Dedifferentiated amniotic fluid mesenchymal stem cell (primary cell): ENCODE results near the gene MKNK2.
A peak's percentile ranks its signal among the peaks of the same experiment; 100 is the strongest.
"Not testable (repeated sequence)": the region's sequence is repeated elsewhere in the genome, so short reads cannot be mapped to it uniquely, and the experiment has no call there.

Experiments used
- DNase-seq: peaks from one replicate; pipeline ENCODE4 v3.0.0-alpha.2; 2016; ENCODE audit errors: extremely low spot score

MKNK2 gene

DNA sequence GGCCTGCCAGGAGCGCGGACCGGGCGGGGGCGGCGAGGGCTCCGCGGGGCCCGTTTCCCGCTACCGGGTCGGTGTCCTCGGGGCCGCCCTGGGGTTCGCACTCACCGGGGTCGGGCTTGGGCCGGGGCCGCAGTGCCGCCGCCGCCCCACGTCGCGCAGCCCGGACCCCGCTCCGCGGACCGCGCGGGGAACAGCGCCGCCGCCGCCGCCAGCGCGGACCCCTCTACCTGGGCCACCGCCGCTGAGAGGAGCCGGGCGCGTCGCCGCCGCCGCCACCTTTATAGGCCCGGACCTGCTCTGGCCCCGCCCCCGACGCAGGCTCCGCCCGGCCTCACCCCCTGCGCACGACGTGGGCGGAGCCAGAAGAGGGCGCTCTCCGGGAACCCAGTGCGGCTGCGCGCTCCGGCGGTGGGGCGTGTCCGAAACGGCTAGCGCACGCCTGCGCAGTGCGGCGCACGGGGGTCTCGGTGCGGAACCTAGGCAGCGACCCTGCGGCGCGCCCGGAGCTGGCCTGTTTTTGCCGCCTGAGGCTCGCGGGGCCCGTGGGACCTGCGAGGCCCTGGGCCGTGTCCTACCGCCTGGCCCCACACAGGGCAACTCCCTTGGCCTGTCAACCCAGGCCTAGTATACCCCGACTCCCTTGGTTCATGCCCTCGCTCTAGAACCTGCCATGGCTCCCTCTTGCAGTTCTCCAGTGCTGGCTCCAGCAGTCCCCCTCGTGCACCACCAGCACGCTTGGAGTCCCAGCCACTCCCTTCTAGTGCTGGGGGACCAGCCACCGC, at the start of gene MKNK2:
TSS of gene MKNK2 (minus strand) at position 254 of the 782 bp plus-strand sequence. CDS start 393 bp downstream, outside the sequence.
- DNase-seq, result peak; percentile 80

DNA sequence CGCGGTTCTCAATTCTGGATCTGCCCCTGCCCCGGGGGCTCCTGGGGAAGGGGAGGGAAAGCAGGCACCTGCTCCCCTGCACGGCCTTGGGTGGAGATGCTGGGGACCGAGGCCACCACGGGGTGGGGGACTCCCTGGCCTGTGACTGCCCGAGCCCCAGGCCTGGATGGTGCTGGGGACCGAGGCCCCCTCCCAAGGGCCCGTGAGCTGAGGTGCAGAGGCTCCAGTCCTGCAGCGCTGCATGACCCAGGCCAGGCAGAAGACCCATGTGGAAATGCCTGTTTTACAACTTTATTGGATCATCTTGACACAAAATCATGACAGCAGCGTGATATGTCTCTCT, 49.6 kb upstream of the MKNK2 start:
- no peak for DNase-seq

DNA sequence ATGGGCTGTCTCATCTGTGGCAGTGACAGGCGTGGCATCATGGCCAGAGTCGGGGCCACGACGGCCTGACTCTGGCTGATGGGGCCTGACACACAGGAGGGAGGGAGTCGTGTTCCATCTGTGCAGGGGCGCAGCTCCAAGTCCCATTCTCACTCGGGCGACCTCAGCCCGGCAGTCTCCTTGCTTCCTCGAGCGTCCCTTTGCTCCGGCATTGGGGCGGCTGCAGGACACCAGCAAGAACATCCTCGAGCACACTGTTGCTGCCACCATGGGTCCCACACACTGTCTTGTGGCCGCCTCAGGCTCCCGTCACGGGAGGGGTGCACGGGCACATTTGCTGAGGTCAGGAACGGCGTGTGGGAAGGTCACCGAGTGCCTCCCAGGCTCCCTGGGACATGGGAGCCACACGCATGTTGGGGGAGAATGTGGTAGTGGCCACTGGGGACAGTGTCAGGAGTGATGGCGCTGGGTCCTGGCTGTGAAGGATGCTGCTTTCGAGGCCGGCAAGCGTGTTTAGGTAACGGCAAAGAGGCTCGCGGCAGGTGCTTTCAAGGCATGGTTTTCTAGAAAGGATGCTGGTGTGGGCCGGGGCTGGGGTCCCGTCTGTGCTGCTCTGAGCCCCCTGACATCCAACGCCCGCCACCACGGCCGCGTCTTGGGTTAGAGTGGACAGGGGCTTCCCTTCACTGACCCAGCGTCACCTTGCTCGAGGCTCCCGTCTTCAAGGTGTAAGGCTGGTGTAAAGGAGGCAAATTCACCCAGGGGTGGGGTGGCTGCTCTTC, 49.1 kb upstream of the MKNK2 start:
- no peak for DNase-seq

DNA sequence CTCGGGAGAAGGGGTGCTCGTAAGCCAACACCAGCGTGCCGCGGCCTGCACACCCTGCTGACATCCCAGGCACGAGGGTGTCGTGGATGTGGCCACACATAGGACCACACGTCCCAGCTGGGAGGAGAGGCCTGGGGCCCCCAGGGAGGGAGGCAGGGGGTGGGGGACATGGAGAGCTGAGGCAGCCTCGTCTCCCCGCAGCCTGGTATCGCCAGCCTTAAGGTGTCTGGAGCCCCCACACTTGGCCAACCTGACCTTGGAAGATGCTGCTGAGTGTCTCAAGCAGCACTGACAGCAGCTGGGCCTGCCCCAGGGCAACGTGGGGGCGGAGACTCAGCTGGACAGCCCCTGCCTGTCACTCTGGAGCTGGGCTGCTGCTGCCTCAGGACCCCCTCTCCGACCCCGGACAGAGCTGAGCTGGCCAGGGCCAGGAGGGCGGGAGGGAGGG, 48.0 kb upstream of the MKNK2 start:
- no peak for DNase-seq

DNA sequence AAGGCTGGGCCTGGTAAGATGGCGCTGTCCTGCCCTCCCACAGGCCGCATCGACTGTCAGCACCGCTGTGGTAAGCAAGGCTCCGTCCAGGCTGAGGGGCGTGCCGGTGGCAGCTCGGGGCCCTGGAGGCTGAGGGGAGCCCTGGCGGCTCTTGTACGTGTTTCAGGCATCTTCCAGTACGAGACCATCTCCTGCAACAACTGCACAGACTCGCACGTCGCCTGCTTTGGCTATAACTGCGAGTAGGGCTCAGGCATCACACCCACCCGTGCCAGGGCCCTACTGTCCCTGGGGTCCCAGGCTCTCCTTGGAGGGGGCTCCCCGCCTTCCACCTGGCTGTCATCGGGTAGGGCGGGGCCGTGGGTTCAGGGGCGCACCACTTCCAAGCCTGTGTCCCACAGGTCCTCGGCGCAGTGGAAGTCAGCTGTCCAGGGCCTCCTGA, 46.9 kb upstream of the MKNK2 start:
- no peak for DNase-seq

DNA sequence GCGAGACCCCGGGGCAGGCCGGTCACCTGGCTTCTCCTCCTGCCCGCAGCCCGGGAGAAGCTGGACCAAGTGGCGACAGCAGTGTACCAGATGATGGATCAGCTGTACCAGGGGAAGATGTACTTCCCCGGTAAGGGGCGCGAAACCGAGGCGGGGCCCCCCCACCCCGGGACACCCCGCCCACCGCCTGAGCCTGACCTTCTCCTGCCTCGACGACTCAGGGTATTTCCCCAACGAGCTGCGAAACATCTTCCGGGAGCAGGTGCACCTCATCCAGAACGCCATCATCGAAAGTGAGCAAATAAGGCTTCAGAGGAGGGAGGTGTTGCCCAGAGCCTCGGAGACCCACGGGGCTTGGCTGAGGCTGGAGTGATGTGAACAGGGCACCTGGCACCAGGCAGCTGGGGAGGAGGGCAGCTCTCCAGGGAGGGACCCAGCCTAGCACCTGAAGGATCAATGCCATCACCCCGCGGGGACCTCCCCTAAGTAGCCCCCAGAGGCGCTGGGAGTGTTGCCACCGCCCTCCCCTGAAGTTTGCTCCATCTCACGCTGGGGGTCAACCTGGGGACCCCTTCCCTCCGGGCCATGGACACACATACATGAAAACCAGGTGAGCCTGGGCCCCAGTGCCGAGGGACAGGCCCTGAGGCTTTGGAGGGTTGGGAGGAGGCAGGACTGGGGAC, 46.3 kb upstream of the MKNK2 start:
- no peak for DNase-seq

DNA sequence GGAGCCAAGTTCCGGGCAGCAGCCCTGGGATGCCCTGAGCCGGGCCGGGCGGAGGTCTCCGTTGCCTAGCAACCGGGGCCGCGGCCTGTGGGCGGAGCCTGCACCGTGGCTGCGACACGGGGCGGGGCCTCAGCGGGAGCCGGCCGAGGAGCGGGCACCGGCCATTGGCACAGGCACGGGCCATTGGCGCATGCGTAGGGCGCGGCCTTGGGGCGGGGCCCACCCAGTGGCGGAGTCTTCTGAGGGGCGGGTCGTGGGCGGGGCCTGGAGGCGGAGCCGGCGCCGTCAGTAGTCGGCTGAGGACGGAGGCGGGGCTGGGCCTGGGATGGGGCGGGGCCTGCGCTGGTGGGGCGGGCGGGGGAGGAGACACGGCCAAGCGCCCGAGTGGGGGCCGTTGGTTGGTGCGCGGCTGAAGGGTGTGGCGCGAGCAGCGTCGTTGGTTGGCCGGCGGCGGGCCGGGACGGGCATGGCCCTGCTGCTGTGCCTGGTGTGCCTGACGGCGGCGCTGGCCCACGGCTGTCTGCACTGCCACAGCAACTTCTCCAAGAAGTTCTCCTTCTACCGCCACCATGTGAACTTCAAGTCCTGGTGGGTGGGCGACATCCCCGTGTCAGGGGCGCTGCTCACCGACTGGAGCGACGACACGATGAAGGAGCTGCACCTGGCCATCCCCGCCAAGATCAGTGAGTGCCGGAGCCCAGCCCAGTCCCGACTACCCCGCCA, 45.6 kb upstream of the MKNK2 start, which contains the start of gene IZUMO4:
TSS of gene IZUMO4 (plus strand) at position 436 of the 723 bp plus-strand sequence. CDS start at position 467, 31 bp downstream.
- peak; percentile 94 for DNase-seq

DNA sequence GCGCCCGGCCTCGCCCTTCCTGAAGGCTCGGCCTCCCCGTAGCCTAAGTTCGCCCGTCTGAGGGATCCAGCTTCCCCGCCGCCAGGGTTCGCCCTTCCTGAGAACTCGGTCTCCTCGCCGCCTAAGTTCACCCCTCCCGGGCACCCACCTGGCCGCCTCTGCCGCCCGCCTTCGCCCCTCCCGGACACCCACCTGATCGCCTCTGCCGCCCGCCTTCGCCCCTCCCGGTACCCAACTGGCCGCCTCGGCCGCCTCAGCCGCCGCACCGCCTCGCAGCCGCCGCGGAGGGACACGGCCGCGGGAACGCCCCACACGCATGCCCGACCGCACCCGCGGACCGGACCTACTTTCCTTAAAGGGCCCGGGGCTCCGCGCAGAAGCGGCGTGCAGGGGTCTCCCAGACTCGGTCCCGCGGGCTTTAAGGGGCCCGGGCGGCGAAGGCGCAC, 45.0 kb upstream of the MKNK2 start, which contains the start of gene MOB3A:
TSS of gene MOB3A (minus strand) at position 293 of the 446 bp plus-strand sequence. CDS start 17,766 bp downstream, outside the sequence.
- DNase-seq, result peak; percentile 72

DNA sequence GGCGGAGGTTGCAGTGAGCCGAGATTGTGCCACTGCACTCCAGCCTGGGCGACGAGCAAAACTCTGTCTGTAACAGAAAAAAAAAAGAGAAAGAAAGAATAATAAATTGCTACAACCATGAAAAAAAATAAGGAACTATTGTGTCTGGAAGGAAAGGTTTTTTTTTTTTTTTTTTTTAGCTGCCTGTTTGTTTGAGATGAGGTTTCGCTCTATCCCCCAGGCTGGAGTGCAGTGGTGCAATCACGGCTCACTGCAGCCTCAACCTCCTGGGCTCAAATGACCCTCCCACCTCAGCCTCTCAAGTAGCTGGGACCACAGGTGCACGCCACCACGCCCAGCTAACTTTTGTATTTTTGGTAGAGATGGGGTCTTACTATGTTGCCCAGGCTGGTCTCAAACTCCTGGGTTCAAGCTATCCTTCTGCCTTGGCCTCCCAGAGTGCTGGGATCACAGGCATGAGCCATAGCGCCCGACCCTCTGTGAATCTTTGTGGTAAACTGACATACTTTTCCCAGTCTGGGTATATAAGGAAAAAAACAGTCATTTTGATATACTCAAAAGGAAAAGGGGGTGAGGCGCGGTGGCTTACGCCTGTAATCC, 41.0 kb upstream of the MKNK2 start:
- not testable (repeated sequence) for DNase-seq

DNA sequence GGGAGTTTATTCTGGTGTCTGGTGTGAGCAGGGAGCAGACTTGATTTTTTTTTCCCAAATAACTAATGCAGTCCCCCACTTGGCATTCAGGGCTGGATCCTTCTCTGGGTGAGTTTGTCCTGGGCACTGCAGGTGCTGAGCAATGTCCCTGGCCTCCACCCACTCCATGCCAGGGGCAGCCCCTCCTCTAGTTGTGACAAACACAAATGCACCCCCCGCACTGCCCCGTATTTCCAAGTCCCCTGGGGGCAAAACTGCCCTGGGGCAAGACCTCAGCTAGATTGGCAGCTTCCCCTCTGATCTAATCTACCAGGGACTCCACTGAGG, 38.6 kb upstream of the MKNK2 start:
- no peak for DNase-seq

DNA sequence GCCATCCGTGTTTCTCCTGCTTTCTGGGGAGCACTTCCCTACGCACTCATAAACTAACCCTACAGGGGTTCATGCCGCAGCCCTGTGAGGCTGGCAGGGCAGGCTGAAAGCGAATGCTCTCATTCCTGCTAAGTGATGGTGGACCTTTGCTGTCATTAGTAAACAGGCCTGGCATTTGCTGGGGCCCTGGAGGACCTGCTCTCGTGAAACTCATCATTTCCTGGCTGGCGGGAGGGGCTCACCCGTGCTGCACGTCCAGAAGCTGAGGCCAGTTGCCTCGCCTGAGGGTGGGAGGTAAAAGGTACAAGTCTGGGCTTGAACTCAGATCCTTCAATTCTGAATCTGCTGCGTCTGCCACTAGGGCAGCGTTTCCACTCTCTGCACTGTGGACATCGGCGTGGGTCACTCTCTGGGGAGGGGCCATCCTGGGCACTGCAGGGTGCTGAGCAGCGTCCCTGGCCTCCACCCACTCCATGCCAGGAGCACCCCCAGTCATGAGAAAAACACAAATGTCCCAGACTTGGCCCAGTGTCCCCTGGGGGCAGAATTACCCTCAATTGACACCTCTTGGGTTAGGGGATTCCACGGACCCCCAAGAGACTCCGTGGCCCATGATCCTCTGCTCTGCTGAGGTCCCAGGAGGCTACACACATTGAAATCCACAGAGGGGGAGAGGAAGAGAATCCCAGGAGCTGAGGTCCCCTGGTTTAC, 38.1 kb upstream of the MKNK2 start:
- DNase-seq, result no peak

DNA sequence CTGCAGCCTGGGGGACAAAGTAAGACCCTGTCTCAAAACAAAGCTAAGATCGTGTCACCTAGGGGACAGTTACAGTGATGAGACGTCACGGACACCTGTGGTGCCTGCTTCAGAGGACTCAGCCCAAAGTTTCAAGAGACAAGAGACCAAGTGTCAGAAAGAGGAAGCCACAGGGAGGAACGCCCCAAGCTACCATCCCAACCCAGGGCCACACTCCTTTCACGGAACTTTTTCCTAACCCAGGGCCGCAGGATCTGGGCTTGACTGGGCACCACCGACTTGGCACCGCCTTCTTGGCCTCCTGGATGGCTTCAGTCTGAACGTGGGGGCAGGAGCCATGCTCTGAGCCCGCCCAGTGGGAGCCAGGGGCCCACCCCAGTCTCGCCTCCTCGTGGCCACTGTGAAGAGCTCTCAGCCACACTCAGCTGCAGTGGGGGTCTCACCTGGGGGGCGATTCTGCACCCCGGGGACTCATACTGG, 36.6 kb upstream of the MKNK2 start:
- no peak for DNase-seq

DNA sequence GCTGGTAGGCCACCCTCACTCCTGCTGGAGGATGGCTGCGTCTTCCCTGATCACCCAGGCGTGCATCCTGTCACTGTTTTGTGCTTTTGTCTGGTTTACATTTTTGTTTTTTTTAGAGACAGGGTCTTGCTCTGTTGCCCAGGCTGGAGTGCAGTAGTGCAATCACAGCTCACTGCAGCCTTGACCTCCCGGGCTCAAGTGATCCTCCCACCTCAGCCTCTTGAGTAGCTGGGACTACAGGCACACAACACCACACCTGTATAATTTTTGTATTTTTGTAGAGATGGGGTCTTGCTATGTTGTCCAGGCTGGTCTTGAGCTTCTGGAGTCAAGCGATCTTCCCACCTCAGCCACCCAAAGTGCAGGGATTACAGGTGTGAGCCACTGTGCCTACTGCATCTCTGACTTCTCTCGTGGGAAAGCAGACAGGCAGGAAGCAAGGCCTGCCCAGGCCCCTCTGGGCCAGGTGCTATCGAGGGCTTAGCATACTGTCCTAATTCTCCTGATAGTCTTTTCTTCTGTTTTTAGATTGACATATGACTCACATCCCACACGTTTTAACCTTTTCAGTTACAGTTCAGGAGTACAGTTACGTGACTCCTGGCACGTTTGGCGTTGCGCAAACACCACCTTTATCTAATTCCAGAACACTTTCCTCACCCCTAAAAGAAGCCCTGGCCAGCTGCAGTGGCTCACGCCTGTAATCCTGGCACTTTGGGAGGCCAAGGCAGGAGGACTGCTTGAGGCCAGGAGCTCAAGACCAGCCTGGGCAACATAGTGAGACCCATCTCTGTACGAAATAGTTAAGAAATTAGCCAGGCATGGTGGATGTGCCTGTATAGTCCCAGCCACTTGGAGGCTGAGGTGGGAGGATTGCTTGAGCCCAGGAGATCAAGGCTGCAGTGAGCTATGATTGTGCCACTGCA, 35.9 kb upstream of the MKNK2 start:
- DNase-seq, result not testable (repeated sequence)

DNA sequence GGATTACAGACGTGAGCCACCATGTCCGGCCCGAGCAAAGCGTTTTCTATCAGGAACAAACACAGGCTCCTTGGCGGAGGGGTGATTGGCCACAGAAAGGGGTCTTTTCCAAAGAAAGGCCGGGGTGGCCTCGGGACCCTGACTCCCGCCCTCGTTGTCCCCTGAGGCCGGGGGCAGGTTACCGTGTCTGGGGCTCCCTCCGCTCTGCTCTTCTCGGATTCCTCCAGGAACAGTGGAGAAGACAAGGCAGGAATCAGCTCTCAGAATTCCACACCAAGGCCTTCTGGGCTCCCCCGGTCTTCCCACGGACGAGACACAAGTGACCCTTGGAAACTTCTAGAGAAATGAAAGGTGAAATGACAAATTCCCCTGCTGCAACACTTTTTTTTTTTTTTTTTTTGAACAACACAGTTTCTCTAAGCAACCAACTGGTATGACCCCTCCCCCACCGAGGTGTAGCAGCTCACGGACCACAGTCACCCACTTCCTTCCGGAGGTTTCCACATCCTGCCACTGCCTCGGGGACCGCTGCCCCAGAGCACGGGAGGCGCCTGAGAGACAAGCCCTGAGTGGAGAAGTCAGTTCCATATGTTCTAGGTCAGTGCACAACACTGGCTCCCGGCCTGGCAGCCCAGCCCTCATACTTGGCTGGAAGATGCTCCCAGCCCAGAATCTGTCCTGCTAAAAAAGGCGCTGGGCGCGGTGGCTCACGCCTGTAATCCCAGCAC, 34.1 kb upstream of the MKNK2 start:
- DNase-seq, result no peak

DNA sequence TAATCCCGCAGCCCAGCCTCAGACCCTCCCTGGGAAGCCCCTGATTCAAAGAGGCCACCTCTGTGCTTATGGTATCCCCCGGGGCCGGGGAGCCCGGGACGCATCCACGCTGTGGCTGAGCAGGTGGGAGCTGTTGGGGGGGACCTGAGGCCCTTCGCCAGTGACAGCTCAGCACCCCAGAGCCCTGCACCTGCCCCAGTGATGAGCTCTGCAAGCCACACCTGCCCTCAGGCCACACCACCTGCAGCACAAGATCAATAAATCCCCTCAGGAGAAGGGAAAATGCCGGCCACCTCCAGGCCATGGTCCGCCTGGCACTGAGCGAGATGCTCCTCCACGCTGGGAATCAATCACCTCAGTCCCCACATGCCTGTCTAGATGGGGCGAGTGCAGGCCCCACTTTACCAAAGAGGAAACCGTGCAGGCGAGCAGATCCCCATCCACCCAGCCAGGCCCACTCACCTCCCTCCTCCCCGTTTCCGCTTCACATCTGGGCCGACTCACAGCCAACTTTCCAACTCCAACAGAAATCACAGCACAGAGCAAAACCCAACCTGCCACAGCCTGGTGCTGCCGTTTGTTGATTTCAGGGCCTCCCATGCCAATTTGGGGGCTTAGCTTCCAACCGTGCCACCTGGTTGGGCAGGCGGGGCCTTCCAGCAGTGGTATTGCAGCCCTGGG, 32.3 kb upstream of the MKNK2 start:
- no peak for DNase-seq

DNA sequence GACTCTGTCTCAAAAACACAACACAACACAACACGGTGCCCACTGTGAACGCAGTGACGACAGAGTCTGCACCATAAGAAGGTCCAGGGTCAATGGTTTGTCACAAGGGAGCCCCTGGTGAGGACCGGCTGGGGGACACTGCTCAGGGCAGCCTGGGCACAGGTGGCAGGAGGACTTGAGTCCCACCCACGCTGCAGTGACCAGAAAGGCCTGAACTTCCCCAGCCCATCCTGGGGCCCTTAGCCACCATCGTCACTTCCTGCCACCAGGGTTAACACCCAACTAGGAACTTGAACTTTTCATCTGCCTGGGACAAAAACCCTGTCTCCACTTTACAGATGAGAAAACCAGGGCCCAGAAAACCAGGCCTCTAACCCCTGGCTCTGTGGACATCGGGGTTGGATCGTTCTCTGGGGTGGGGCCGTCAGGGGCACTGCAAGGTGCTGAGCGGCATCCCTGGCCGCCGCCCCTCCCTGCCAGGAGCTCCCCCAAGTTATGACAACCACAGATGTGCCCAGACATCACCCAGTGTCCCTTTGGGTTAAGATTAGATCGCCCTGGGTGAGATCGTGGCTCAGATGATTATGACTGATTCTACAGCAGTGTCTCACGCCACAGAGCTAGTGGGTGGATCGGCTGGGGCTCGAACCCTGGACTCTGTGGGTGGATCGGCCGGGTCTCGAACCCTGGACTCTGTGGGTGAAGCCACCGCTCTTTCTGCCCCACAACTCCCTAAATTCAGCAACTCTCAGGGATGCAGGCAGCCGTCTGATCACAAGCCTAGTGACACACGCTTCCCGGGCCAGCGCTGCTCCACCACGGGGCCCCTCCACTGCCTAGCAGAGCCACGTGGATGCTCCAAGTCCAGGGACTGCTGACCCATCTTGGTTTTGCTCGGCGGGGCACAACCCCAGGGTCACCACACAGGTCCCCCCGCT, 31.1 kb upstream of the MKNK2 start:
- no peak for DNase-seq
